PC-3 (cell line): Measurements from ENCODE around the gene CCT6A. TPM values are rescaled to one million over a fixed set of nuclear protein-coding genes. Genes with fewer than 3 reads are reported as not detected.
"Not testable (repeated sequence)": the region's sequence is repeated elsewhere in the genome, so short reads cannot be mapped to it uniquely, and the experiment has no call there.

Source experiments
- ATAC-seq: fragments of 200-7000 bp; cut with Tn5 transposase; 2 replicates; pipeline ENCODE4 v1.9.1; 2020; ENCODE audit warnings: mild to moderate bottlenecking, moderate library complexity
- BruUV-seq: library from RNA; stranded (reverse); fragments of 400-500 nt; replicated peaks from 2 replicates; lab custom pipeline; 2021; lab: Mats Ljungman, UMichigan
- CTCF ChIA-PET: fragments of 300-600 bp; sonication (Branson Sonifier 250); formaldehyde crosslinking; loops from one replicate; lab custom pipeline; 2022; ENCODE audit warnings: antibody characterized with exemption; lab: Charles Lee
- POLR2A ChIA-PET: fragments of 300-600 bp; sonication (Branson Sonifier 250); formaldehyde crosslinking; loops from one replicate; lab custom pipeline; 2022; ENCODE audit warnings: antibody characterized with exemption; ENCODE audit not compliant: unreplicated experiment; lab: Charles Lee
- DNase-seq: peaks from one replicate; pipeline ENCODE4 v3.0.0-alpha.2; 2015
- H2AFZ ChIP-seq: fragments of 300-600 bp; sonication (generic); 2 replicates; pipeline ENCODE4 v1.6.0; 2016; ENCODE audit warnings: antibody characterized with exemption, low read length
- H3F3A ChIP-seq: fragments of 300-600 bp; sonication (generic); one replicate; pipeline ENCODE4 v1.6.0; 2017; ENCODE audit warnings: antibody characterized with exemption, low read length, control low read depth, mild to moderate bottlenecking; ENCODE audit not compliant: unreplicated experiment
- H3K27ac ChIP-seq: fragments of 300-600 bp; sonication (generic); 2 replicates; pipeline ENCODE4 v1.5.1; 2016; ENCODE audit warnings: mild to moderate bottlenecking, low read length
- H3K27me3 ChIP-seq: fragments of 300-600 bp; sonication (generic); 2 replicates; pipeline ENCODE4 v1.6.1; 2016; ENCODE audit warnings: low read length, mixed read lengths
- H3K36me3 ChIP-seq: fragments of 300-600 bp; sonication (generic); 2 replicates; pipeline ENCODE4 v1.6.1; 2016; ENCODE audit warnings: low read depth, mixed run types, low read length, mixed read lengths
- H3K4me1 ChIP-seq: fragments of 300-600 bp; sonication (generic); 2 replicates; pipeline ENCODE4 v1.5.1; 2016; ENCODE audit warnings: low read length; ENCODE audit not compliant: insufficient read depth
- H3K4me2 ChIP-seq: fragments of 300-600 bp; sonication (generic); 2 replicates; pipeline ENCODE4 v1.6.0; 2016; ENCODE audit warnings: low read length
- H3K4me3 ChIP-seq: fragments of 300-600 bp; sonication (generic); 2 replicates; pipeline ENCODE4 v1.5.1; 2016; ENCODE audit warnings: mild to moderate bottlenecking, low read length, mixed read lengths
- H3K79me2 ChIP-seq: fragments of 300-600 bp; sonication (generic); 2 replicates; pipeline ENCODE4 v1.6.1; 2017; ENCODE audit warnings: low read length, mixed read lengths
- H3K9ac ChIP-seq: fragments of 300-600 bp; sonication (generic); 2 replicates; pipeline ENCODE4 v1.6.0; 2016; ENCODE audit warnings: mild to moderate bottlenecking, low read length
- H3K9me2 ChIP-seq: fragments of 300-600 bp; sonication (generic); replicated peaks from 2 replicates; pipeline ENCODE4 v1.6.1; 2016; ENCODE audit warnings: mixed run types, low read length, mixed read lengths
- H3K9me3 ChIP-seq: fragments of 300-600 bp; sonication (generic); 2 replicates; pipeline ENCODE4 v1.6.1; 2016; ENCODE audit warnings: low read length, mixed read lengths
- H4K20me1 ChIP-seq: fragments of 300-600 bp; sonication (generic); 2 replicates; pipeline ENCODE4 v1.6.1; 2016; ENCODE audit warnings: low read length, mixed read lengths
- CTCF ChIP-seq: fragments of 300-600 bp; sonication (generic); conservative IDR thresholded peaks from 2 replicates; pipeline ENCODE4 v1.5.1; 2017; ENCODE audit warnings: antibody characterized with exemption, low read depth, mild to moderate bottlenecking, low read length
- EZH2 ChIP-seq: fragments of 300-600 bp; sonication (generic); IDR thresholded peaks from one replicate; pipeline ENCODE4 v1.6.1; 2017; ENCODE audit warnings: antibody characterized with exemption, mild to moderate bottlenecking, low read length; ENCODE audit not compliant: unreplicated experiment
- EZH2phosphoT487 ChIP-seq: fragments of 300-600 bp; sonication (generic); IDR thresholded peaks from 2 replicates; pipeline ENCODE4 v1.6.1; 2018; ENCODE audit warnings: mild to moderate bottlenecking, antibody characterized with exemption, low read length, borderline replicate concordance
- intact Hi-C: fragments of 100-400 bp; cut with micrococcal nuclease; formaldehyde crosslinking; loops from 2 replicates; pipeline ENCODE4 v1.9.0; 2023
- total RNA-seq: library from RNA; depleted of rRNA; stranded (reverse); fragments of >200 nt; gene quantifications from 2 replicates; pipeline ENCODE4 v1.2.3, GENCODE V29; 2014

Gene CCT6A
- total RNA-seq, 1 experiment from 2014 or later: 338 TPM

- no peak overlapping the region for H2AFZ ChIP-seq
- H3K79me2 ChIP-seq: peaks cover 27% of the 10 kb centered on the region
- peaks cover 49% of the 10 kb centered on the region for H3K4me1 ChIP-seq
- no peaks in the 10 kb centered on the region for H3K27me3 ChIP-seq
- H3K9me2 ChIP-seq: no peaks in the 10 kb centered on the region
- H3F3A ChIP-seq: peaks cover 39% of the 10 kb centered on the region
- no peak overlapping the region for H3K4me3 ChIP-seq
- peaks cover 9% of the 10 kb centered on the region; the same call in 1 of the 2 replicates for H4K20me1 ChIP-seq
- POLR2A ChIA-PET: no interaction called here
- H3K36me3 ChIP-seq: peaks cover 51% of the 10 kb centered on the region
- H3K9ac ChIP-seq: no peak overlapping the region
- TF ChIP-seq EZH2phosphoT487 (no peak), CTCF (no peak), EZH2 (no peak)
- CTCF ChIA-PET: no interaction called here
- H3K9me3 ChIP-seq: no peaks in the 10 kb centered on the region
- peak overlapping the region; percentile 36 for H3K27ac ChIP-seq
- no TSS peak for BruUV-seq
- peak; percentile 55 for ATAC-seq
- intact Hi-C loops: loop anchor here (1.0 kb wide), 1 partner anchor 11 kb away; the partner anchor contains the start of genes CCT6A and PSPH
- DNase-seq: peak; percentile 69
- H3K4me2 ChIP-seq: peak overlapping the region; percentile 18
Observed at GRCh38 chr7:56062382-56062781, 10.8 kb downstream of the CCT6A start.

GRCh38 chr7:56063500-56063881 is 11.9 kb downstream of the CCT6A start:
- peaks cover 9% of the 10 kb centered on the region; the same call in 1 of the 2 replicates for H4K20me1 ChIP-seq
- peaks cover 39% of the 10 kb centered on the region for H3F3A ChIP-seq
- peak overlapping the region; percentile 78 for H3K4me2 ChIP-seq
- no peaks in the 10 kb centered on the region for H3K27me3 ChIP-seq
- CTCF ChIA-PET: interaction anchor here (1.8 kb wide), 1 partner anchor 422 kb away, joined by 9 read pairs; no protein-coding TSS in a partner anchor
- H2AFZ ChIP-seq: no peak overlapping the region
- peak overlapping the region; percentile 94 for H3K4me3 ChIP-seq
- H3K9me2 ChIP-seq: no peaks in the 10 kb centered on the region
- POLR2A ChIA-PET: no interaction called here
- BruUV-seq: no TSS peak
- H3K9ac ChIP-seq: no peak overlapping the region
- peaks cover 44% of the 10 kb centered on the region for H3K4me1 ChIP-seq
- ATAC-seq (peak; percentile 2; the same call in 1 of the 2 replicates), DNase-seq (peak; percentile 27)
- H3K9me3 ChIP-seq: no peaks in the 10 kb centered on the region
- H3K79me2 ChIP-seq: peaks cover 18% of the 10 kb centered on the region
- peaks cover 41% of the 10 kb centered on the region for H3K36me3 ChIP-seq
- intact Hi-C loops: no loop called here
- no peak for TF ChIP-seq EZH2phosphoT487
- no peak for TF ChIP-seq CTCF
- no peak for TF ChIP-seq EZH2
- peak overlapping the region; percentile 60; the same call in 1 of the 2 replicates for H3K27ac ChIP-seq

- peaks cover 16% of the 10 kb centered on the region for H3K79me2 ChIP-seq
- peak within 1 kb of the TSS; percentile 60 for H3K27ac ChIP-seq
- peaks cover 44% of the 10 kb centered on the region for H3K4me1 ChIP-seq
- DNase-seq (peak; percentile 85), ATAC-seq (peak; percentile 84)
- H3K9me2 ChIP-seq: no peaks in the 10 kb centered on the region
- peak within 1 kb of the TSS; percentile 94 for H3K4me3 ChIP-seq
- TSS peak; percentile 42 for BruUV-seq
- CTCF ChIA-PET: interaction anchor here (0.7 to 1.8 kb wide), 4 partner anchors 10 to 423 kb away, joined by 3 to 9 read pairs (median 6); no protein-coding TSS in a partner anchor
- POLR2A ChIA-PET: interaction anchor here (0.7 to 1.4 kb wide), 3 partner anchors 13 to 99 kb away, joined by 5 to 23 read pairs (median 12); partner anchors contain the start of genes CCT6A and PSPH
- H4K20me1 ChIP-seq: peaks cover 9% of the 10 kb centered on the region; the same call in 1 of the 2 replicates
- TF ChIP-seq EZH2phosphoT487 (no peak), EZH2 (no peak), CTCF (no peak)
- no peaks in the 10 kb centered on the region for H3K27me3 ChIP-seq
- no peaks in the 10 kb centered on the region for H3K9me3 ChIP-seq
- H3K9ac ChIP-seq: peak within 1 kb of the TSS; percentile 92
- peaks cover 39% of the 10 kb centered on the region for H3F3A ChIP-seq
- H2AFZ ChIP-seq: peak within 1 kb of the TSS; percentile 81
- H3K4me2 ChIP-seq: peak within 1 kb of the TSS; percentile 78
- H3K36me3 ChIP-seq: peaks cover 36% of the 10 kb centered on the region
- intact Hi-C loops: no loop called here
Observed at GRCh38 chr7:56063882-56064625, 12.5 kb downstream of the CCT6A start, which contains the start of gene SUMF2. Gene SUMF2 (plus strand): TSS chr7:56064286. CDS start chr7:56064312, 26 bp downstream.

GRCh38 chr7:56066376-56066775 is 14.8 kb downstream of the CCT6A start:
- H3K9me2 ChIP-seq, H4K20me1 ChIP-seq, ATAC-seq, DNase-seq, H3K9me3 ChIP-seq, H3K4me2 ChIP-seq, H3K27me3 ChIP-seq, H3K27ac ChIP-seq, POLR2A ChIA-PET, H2AFZ ChIP-seq, H3K9ac ChIP-seq, intact Hi-C loops, BruUV-seq, H3K4me3 ChIP-seq, CTCF ChIA-PET: not testable (repeated sequence)
- peaks cover 23% of the 10 kb centered on the region for H3K4me1 ChIP-seq
- H3F3A ChIP-seq: peaks cover 24% of the 10 kb centered on the region
- H3K36me3 ChIP-seq: peaks cover 22% of the 10 kb centered on the region
- peaks cover 11% of the 10 kb centered on the region for H3K79me2 ChIP-seq
